NCI-H345 treated with DMSO at 0.1 percent for 48 hours (cell line): ENCODE measurements around the gene PLCL1.
A peak's percentile ranks its signal among the peaks of the same experiment; 100 is the strongest.

ENCODE experiments used
- DNase-seq: peaks from one replicate; lab custom pipeline; 2025; ENCODE audit not compliant: unreplicated experiment; lab: John Stamatoyannopoulos, UW

The PLCL1 gene

GRCh38 chr2:198101688-198102087, 297.3 kb downstream of the PLCL1 start:
- no peak for DNase-seq

- no peak for DNase-seq
These were observed 297.7 kb downstream of the PLCL1 start for GRCh38 chr2:198102120-198102519.

- DNase-seq, result no peak
These were observed 298.5 kb downstream of the PLCL1 start for GRCh38 chr2:198102856-198103255.

GRCh38 chr2:198106621-198107385, 302.4 kb downstream of the PLCL1 start:
- DNase-seq, result no peak

GRCh38 chr2:198113316-198113715, 308.9 kb downstream of the PLCL1 start:
- DNase-seq, result no peak

- no peak for DNase-seq
These were observed 309.7 kb downstream of the PLCL1 start for GRCh38 chr2:198114064-198114463.

- DNase-seq, result no peak
These were observed 310.8 kb downstream of the PLCL1 start for GRCh38 chr2:198115201-198115600.

- DNase-seq, result no peak
These were observed 312.4 kb downstream of the PLCL1 start for GRCh38 chr2:198116756-198117155.

- DNase-seq, result no peak
These were observed 313.1 kb downstream of the PLCL1 start for GRCh38 chr2:198117406-198118041.

GRCh38 chr2:198127627-198128026, 323.2 kb downstream of the PLCL1 start:
- DNase-seq, result peak; percentile 18

- DNase-seq, result no peak
These were observed 325.2 kb downstream of the PLCL1 start for GRCh38 chr2:198129609-198130008.

- DNase-seq, result no peak
These were observed 330.0 kb downstream of the PLCL1 start for GRCh38 chr2:198134293-198134955.

GRCh38 chr2:198135481-198135934, 331.1 kb downstream of the PLCL1 start:
- DNase-seq, result no peak

GRCh38 chr2:198136142-198136541, 331.7 kb downstream of the PLCL1 start:
- DNase-seq, result no peak

- no peak for DNase-seq
These were observed 333.3 kb downstream of the PLCL1 start for GRCh38 chr2:198137733-198138132.

- DNase-seq, result no peak
These were observed 337.3 kb downstream of the PLCL1 start for GRCh38 chr2:198141726-198142125.

GRCh38 chr2:198143156-198143555, 338.8 kb downstream of the PLCL1 start:
- no peak for DNase-seq

- DNase-seq, result no peak
These were observed 339.4 kb downstream of the PLCL1 start for GRCh38 chr2:198143793-198144192.

- DNase-seq, result peak; percentile 18
These were observed 340.3 kb downstream of the PLCL1 start for GRCh38 chr2:198144660-198145059.

GRCh38 chr2:198146346-198146940, 342.1 kb downstream of the PLCL1 start:
- no peak for DNase-seq

- DNase-seq, result no peak
These were observed 352.9 kb downstream of the PLCL1 start for GRCh38 chr2:198157314-198157713.

GRCh38 chr2:198161151-198161550, 356.8 kb downstream of the PLCL1 start:
- no peak for DNase-seq
